Neuronal stem cell (in vitro differentiated cells): ENCODE data around the gene SKIC2.

ENCODE experiments used
- DNase-seq: peaks from one replicate; pipeline ENCODE4 v3.0.0-alpha.2; 2013; ENCODE audit warnings: low spot score
- H2AFZ ChIP-seq: one replicate; pipeline ENCODE4 v1.6.1; 2013; ENCODE audit warnings: mild to moderate bottlenecking, low read length, inconsistent platforms
- H2AK5ac ChIP-seq: 2 replicates; pipeline ENCODE4 v1.6.1; 2013; ENCODE audit warnings: low read depth, mild to moderate bottlenecking, inconsistent platforms, low read length, moderate library complexity, mixed read lengths
- H2BK120ac ChIP-seq: 2 replicates; pipeline ENCODE4 v1.6.1; 2013; ENCODE audit warnings: low read depth, mild to moderate bottlenecking, inconsistent platforms, low read length, moderate library complexity, mixed read lengths
- H2BK12ac ChIP-seq: one replicate; pipeline ENCODE4 v1.6.1; 2013; ENCODE audit warnings: low read length, inconsistent platforms
- H2BK15ac ChIP-seq: 2 replicates; pipeline ENCODE4 v1.6.1; 2013; ENCODE audit warnings: mild to moderate bottlenecking, low read length, inconsistent platforms, mixed read lengths
- H2BK5ac ChIP-seq: one replicate; pipeline ENCODE4 v1.6.1; 2013; ENCODE audit warnings: inconsistent platforms, mild to moderate bottlenecking, low read length, moderate library complexity
- H3K14ac ChIP-seq: one replicate; pipeline ENCODE4 v1.6.1; 2013; ENCODE audit warnings: low read length, inconsistent platforms
- H3K18ac ChIP-seq: 2 replicates; pipeline ENCODE4 v1.6.1; 2013; ENCODE audit warnings: low read length, inconsistent platforms
- H3K23ac ChIP-seq: 2 replicates; pipeline ENCODE4 v1.6.1; 2013; ENCODE audit warnings: low read depth, mild to moderate bottlenecking, mixed read lengths, low read length, inconsistent platforms; ENCODE audit not compliant: poor library complexity
- H3K27ac ChIP-seq: replicated peaks from 3 replicates; pipeline ENCODE4 v1.5.1; 2013; ENCODE audit warnings: low read length, inconsistent platforms
- H3K27me3 ChIP-seq, 3 experiments: 2 replicates each; pipeline ENCODE4 v1.6.1; 2013; ENCODE audit warnings: low read length in 3 of 3, mild to moderate bottlenecking in 2 of 3, inconsistent platforms in 1 of 3, low read depth in 1 of 3, mixed read lengths in 1 of 3, moderate library complexity in 1 of 3; ENCODE audit not compliant: control insufficient read depth in 3 of 3, insufficient read depth in 3 of 3
- H3K36me3 ChIP-seq, 2 donors: replicated peaks in 1 of 2; 2 replicates each; pipeline ENCODE4 v1.6.1; 2013; ENCODE audit warnings: low read length in 2 of 2; ENCODE audit not compliant: control insufficient read depth in 2 of 2, insufficient read depth in 2 of 2
- H3K4ac ChIP-seq: 2 replicates; pipeline ENCODE4 v1.6.1; 2013; ENCODE audit warnings: inconsistent platforms, mild to moderate bottlenecking, low read length, moderate library complexity
- H3K4me1 ChIP-seq, 2 donors: 1 replicate in 1 of 2; 2 replicates in 1 of 2; pipeline ENCODE4 v1.6.1; 2013; ENCODE audit warnings: low read length in 2 of 2, low read depth in 1 of 2; ENCODE audit not compliant: control insufficient read depth in 2 of 2, insufficient read depth in 1 of 2
- H3K4me2 ChIP-seq: one replicate; pipeline ENCODE4 v1.6.1; 2013; ENCODE audit warnings: mild to moderate bottlenecking, low read length, inconsistent platforms; ENCODE audit not compliant: insufficient read depth, poor library complexity, severe bottlenecking
- H3K4me3 ChIP-seq, 2 donors: 2 replicates each; pipeline ENCODE4 v1.5.1; 2013; ENCODE audit warnings: low read length in 2 of 2, mild to moderate bottlenecking in 2 of 2, inconsistent platforms in 1 of 2, moderate library complexity in 1 of 2
- H3K79me1 ChIP-seq: one replicate; pipeline ENCODE4 v1.6.1; 2013; ENCODE audit warnings: low read depth, mild to moderate bottlenecking, inconsistent platforms, low read length, moderate library complexity
- H3K9ac ChIP-seq: one replicate; pipeline ENCODE4 v1.6.1; 2013; ENCODE audit warnings: mild to moderate bottlenecking, low read depth, low read length, inconsistent platforms; ENCODE audit not compliant: poor library complexity
- H3K9me3 ChIP-seq, 2 donors: replicated peaks in 1 of 2; 2 replicates each; pipeline versions ENCODE3 to v1.6.1; 2013; ENCODE audit warnings: low read length in 2 of 2, mild to moderate bottlenecking in 2 of 2, inconsistent platforms in 1 of 2, low read depth in 1 of 2, mixed read lengths in 1 of 2, moderate library complexity in 1 of 2; ENCODE audit not compliant: control insufficient read depth in 2 of 2, insufficient read depth in 1 of 2
- H4K8ac ChIP-seq: one replicate; pipeline ENCODE4 v1.6.1; 2013; ENCODE audit warnings: low read depth, mild to moderate bottlenecking, inconsistent platforms, low read length, moderate library complexity
- H4K91ac ChIP-seq: one replicate; pipeline ENCODE4 v1.6.1; 2013; ENCODE audit warnings: low read length, low read depth, mild to moderate bottlenecking, inconsistent platforms; ENCODE audit not compliant: poor library complexity
- WGBS, 2 donors: extraction: QIAGEN DNeasy Blood & Tissue Kit; methylation state at CpG; one replicate each; pipeline ENCODE4 v1.1.7; 2013; ENCODE audit warnings: missing lambda C conversion rate in 2 of 2, mixed read lengths in 1 of 2; ENCODE audit not compliant: insufficient read length in 2 of 2, insufficient replicate concordance in 1 of 2; ENCODE audit errors: extremely low coverage in 2 of 2; 5-methylcytosine and 5-hydroxymethylcytosine counted together

The SKIC2 gene

DNA sequence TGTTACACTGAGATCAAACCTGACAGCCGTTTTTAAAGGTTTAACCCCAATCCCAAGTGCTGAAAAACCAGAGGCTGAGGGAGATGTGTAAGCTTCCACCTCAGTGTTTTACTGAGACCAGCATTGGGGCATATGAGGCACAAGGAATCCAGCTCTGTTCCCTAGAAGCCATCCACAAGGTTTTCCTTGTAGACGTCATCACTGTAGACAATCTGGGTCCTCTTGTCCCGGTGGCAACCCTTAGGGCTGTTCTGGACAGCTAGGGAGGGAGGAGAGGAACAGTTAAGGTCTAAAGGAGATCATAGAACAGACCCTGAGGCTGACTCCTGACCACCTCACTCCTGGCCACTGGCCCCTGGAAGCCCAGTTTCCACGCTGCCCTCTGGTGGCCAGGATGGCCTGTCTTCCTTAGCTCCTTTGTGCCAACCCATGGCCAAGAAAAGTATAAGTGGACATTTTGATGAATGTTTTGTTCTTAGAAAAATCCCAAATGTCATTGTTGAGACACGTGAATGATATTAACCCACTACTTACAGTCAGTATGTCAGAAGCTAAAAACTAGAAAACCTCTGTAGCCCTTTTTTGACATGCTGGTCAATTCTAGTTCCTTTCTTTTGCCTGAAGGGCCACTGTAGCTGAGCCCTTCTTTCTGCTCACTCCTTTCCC, 6.7 kb upstream of the SKIC2 start:
- Histone ChIP-seq H3K27me3 (no peaks in the 10 kb centered on the region), H2BK12ac (no peak overlapping the region), H3K4me3 (no peak overlapping the region), H3K27ac (no peak overlapping the region), H2BK15ac (no peak overlapping the region), H3K4me1 (no peaks in the 10 kb centered on the region), H4K91ac (no peak overlapping the region), H3K9me3 (no peaks in the 10 kb centered on the region), H3K4ac (no peak overlapping the region), H2AFZ (no peak overlapping the region), H2BK120ac (no peak overlapping the region), H3K36me3 (peaks cover 43 to 70% of the 10 kb centered on the region in 2 donors), H3K4me2 (no peak overlapping the region), H3K18ac (no peak overlapping the region), H4K8ac (no peak overlapping the region), H2BK5ac (no peak overlapping the region), H3K14ac (no peak overlapping the region), H3K79me1 (no peaks in the 10 kb centered on the region), H2AK5ac (no peak overlapping the region), H3K9ac (no peak overlapping the region), H3K23ac (no peak overlapping the region)
- DNase-seq = peak; percentile 53
- no CpG with 5 or more reads among the region's 5 CpGs for WGBS, 2 donors

DNA sequence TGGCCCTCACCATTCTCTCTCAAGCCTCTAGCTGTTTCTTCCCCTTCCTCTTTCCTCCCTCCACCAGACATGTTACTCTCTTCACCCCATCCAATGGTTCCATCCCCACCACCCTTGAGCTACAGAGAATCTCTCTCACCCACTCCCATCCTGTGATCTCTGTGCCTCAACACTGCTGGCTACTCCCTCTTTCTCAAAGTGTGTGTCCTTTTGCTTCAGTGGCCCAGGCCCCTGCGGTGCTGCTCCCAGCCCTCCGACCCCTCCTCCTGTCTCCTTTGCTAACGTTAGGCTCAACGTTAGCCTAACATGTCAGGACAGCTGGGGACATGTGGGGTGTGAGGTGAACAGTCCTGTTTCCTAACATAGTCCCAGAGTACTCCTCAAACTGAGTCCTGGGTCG, 6.1 kb upstream of the SKIC2 start:
- Histone ChIP-seq H2AK5ac (no peak overlapping the region), H2BK120ac (no peak overlapping the region), H3K4me1 (peaks cover 2% of the 10 kb centered on the region in 2 donors), H3K9me3 (no peaks in the 10 kb centered on the region), H3K23ac (no peak overlapping the region), H2BK15ac (no peak overlapping the region), H3K4ac (no peak overlapping the region), H3K4me3 (no peak overlapping the region), H4K91ac (no peak overlapping the region), H2AFZ (no peak overlapping the region), H3K79me1 (no peaks in the 10 kb centered on the region), H3K9ac (no peak overlapping the region), H2BK5ac (no peak overlapping the region), H3K4me2 (no peak overlapping the region), H3K36me3 (peaks cover 43 to 72% of the 10 kb centered on the region in 2 donors), H4K8ac (no peak overlapping the region), H3K18ac (no peak overlapping the region), H3K14ac (no peak overlapping the region), H3K27me3 (no peaks in the 10 kb centered on the region), H2BK12ac (no peak overlapping the region), H3K27ac (peak overlapping the region; percentile 9)
- DNase-seq = no peak
- WGBS, 2 donors = no CpG with 5 or more reads among the region's 5 CpGs

DNA sequence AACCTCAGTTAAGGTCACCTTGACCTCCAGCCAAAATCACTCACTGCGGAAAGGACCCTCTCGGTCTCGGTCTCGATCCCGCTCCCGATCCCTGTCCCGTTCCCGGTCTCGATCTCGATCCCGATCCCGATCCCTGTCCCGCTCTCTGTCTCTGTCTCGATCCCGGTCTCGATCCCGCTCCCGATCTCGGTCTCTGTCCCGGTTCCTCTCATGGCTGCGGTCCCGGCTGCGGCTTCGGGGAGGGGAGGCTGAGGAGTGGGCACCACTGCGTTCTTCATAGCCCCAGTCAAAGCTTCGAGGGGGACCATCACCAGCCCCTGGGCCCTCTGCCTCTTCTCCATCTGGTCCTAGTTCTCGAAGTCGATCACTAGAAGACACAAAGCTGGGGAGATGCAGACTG, 4.5 kb upstream of the SKIC2 start:
- Histone ChIP-seq H3K27ac (no peak overlapping the region), H4K8ac (no peak overlapping the region), H3K9ac (no peak overlapping the region), H3K4me2 (no peak overlapping the region), H2BK5ac (no peak overlapping the region), H3K4me3 (no peak overlapping the region), H2BK120ac (no peak overlapping the region), H3K27me3 (no peaks in the 10 kb centered on the region), H3K18ac (no peak overlapping the region), H2BK15ac (no peak overlapping the region), H4K91ac (no peak overlapping the region), H3K36me3 (peaks cover 43 to 72% of the 10 kb centered on the region in 2 donors), H2AK5ac (no peak overlapping the region), H2AFZ (no peak overlapping the region), H3K9me3 (no peaks in the 10 kb centered on the region), H3K14ac (no peak overlapping the region), H2BK12ac (no peak overlapping the region), H3K4me1 (peaks cover 9 to 10% of the 10 kb centered on the region in 2 donors), H3K4ac (no peak overlapping the region), H3K79me1 (peaks cover 8% of the 10 kb centered on the region), H3K23ac (no peak overlapping the region)
- no peak for DNase-seq
- no CpG with 5 or more reads among the region's 28 CpGs for WGBS, 2 donors

DNA sequence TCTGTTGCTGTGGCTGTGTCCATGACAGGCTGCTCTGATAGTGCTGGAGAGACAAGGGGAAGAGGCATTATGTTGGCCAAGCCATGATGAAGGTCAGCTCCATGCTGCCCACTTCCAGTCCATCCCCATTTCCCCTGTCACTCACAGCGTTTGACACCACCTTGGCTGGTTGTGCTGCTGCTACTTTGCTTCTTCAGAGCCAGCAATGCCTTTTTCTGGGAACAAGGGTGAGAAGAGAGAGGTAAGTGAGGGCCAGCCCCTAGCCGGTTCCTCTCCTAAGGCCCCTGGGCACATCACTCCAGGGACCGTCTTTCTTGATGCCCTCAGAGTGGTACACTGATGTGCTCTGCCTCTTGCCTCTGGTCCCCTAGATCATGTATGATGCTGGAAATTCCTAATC, 2.2 kb upstream of the SKIC2 start:
- H3K9ac ChIP-seq = no peak overlapping the region
- DNase-seq = no peak
- H2BK15ac ChIP-seq = no peak overlapping the region
- no peak overlapping the region for H3K4me2 ChIP-seq
- no peak overlapping the region for H4K8ac ChIP-seq
- H3K18ac ChIP-seq = no peak overlapping the region
- no peak overlapping the region for H3K14ac ChIP-seq
- H3K4ac ChIP-seq = no peak overlapping the region
- no peak overlapping the region for H3K27ac ChIP-seq
- no peak overlapping the region for H4K91ac ChIP-seq
- H3K23ac ChIP-seq = no peak overlapping the region
- no CpG with 5 or more reads among the region's 3 CpGs for WGBS, 2 donors
- peak overlapping the region in 1 of 2 donors; percentile 23 for H3K4me3 ChIP-seq
- H3K4me1 ChIP-seq = peaks cover 9 to 12% of the 10 kb centered on the region in 2 donors
- no peaks in the 10 kb centered on the region for H3K9me3 ChIP-seq
- H3K79me1 ChIP-seq = peaks cover 9% of the 10 kb centered on the region
- H2BK12ac ChIP-seq = no peak overlapping the region
- H2AK5ac ChIP-seq = no peak overlapping the region
- no peaks in the 10 kb centered on the region for H3K27me3 ChIP-seq
- no peak overlapping the region for H2BK5ac ChIP-seq
- no peak overlapping the region for H2BK120ac ChIP-seq
- peaks cover 43 to 72% of the 10 kb centered on the region in 2 donors for H3K36me3 ChIP-seq
- H2AFZ ChIP-seq = no peak overlapping the region
